GM12872 (cell line): ENCODE measurements around the gene S100A13.

Experiments used
- TF ChIP-seq, protein P1 (sequence below): IDR thresholded peaks from 3 replicates; pipeline ENCODE4 v1.5.1; 2011; ENCODE audit warnings: low read depth, mild to moderate bottlenecking, low read length, moderate library complexity; ENCODE audit not compliant: insufficient read depth

The S100A13 gene

DNA sequence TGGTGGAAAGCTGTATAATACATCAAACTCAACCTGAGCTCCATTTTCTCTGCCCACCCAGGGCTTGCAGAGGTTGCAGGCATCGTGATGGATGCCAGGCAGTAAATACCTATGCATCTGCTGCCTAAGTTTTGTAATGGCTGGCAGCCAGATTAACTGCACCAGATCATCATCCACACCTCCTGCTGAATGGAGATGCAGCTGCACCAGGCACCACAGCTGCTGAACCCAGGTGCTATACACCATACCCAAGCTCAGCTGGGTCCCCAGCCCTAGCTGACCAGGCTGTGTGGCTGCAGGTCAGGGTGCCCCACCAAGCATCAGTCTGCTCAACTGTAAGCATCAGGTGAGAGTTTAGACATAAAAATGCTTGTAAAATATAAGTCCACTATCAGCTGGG is 24.5 kb upstream of the S100A13 start:
- TF ChIP-seq, protein P1, sequence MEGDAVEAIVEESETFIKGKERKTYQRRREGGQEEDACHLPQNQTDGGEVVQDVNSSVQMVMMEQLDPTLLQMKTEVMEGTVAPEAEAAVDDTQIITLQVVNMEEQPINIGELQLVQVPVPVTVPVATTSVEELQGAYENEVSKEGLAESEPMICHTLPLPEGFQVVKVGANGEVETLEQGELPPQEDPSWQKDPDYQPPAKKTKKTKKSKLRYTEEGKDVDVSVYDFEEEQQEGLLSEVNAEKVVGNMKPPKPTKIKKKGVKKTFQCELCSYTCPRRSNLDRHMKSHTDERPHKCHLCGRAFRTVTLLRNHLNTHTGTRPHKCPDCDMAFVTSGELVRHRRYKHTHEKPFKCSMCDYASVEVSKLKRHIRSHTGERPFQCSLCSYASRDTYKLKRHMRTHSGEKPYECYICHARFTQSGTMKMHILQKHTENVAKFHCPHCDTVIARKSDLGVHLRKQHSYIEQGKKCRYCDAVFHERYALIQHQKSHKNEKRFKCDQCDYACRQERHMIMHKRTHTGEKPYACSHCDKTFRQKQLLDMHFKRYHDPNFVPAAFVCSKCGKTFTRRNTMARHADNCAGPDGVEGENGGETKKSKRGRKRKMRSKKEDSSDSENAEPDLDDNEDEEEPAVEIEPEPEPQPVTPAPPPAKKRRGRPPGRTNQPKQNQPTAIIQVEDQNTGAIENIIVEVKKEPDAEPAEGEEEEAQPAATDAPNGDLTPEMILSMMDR, result no peak

DNA sequence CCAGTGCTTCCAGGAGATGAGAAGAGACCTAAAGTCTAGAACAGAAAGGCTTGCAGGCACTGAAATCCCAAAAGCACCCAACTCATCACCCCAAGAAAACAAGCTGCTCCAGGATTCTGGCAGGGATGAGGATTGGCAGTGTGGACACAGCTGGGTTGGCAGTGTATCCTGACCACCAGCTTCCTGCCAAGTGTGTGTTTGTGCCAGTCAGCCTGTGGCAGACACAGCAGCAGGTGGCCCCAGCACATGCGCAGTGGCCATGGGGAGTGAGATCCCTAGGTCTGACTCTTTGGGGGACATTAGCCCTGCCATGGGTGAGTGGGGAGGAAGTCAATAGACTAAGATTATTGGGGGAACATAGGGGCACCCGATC is 22.5 kb upstream of the S100A13 start:
- TF ChIP-seq, protein P1, result no peak

DNA sequence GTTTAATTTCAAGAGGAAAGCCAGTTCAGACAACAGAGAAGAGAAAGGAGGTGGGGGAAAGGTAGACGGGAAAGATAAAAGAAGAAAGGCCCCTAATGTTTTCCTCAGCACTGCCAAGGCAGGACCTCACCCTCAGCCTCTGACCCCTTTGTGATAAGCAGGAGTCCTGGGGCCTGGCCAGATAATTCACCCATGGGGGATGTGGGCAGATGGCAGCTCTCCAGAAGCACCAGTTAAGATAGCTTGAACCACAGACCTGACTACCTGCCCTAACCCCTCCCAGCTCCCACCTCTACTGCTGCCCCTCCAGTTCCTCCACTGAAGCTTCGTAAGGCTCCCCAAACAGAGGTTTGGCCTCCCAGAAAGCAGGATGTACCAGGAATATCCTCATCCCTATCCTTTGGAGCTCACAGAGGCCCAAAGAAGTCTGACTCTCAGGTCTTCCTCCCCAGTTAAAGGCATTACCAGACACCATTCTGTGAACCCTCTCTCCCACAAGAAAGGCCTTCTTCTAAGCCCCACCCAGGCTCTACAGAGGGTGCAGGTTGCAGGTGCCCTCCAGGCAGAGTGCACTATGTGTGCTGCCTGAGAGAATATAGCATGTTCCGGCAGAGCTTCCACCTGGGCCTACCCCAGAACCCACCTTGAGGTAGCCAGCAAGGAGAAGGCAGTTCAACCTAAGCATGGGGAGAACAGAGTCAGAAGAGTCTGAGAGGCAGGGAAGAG is 22.0 kb upstream of the S100A13 start:
- TF ChIP-seq, protein P1, result no peak

- TF ChIP-seq, protein P1, result no peak
Observed at GRCh38 chr1:153648000-153648643, 20.8 kb upstream of the S100A13 start.

- TF ChIP-seq, protein P1, result no peak
Observed at GRCh38 chr1:153647346-153647714, 20.0 kb upstream of the S100A13 start.

DNA sequence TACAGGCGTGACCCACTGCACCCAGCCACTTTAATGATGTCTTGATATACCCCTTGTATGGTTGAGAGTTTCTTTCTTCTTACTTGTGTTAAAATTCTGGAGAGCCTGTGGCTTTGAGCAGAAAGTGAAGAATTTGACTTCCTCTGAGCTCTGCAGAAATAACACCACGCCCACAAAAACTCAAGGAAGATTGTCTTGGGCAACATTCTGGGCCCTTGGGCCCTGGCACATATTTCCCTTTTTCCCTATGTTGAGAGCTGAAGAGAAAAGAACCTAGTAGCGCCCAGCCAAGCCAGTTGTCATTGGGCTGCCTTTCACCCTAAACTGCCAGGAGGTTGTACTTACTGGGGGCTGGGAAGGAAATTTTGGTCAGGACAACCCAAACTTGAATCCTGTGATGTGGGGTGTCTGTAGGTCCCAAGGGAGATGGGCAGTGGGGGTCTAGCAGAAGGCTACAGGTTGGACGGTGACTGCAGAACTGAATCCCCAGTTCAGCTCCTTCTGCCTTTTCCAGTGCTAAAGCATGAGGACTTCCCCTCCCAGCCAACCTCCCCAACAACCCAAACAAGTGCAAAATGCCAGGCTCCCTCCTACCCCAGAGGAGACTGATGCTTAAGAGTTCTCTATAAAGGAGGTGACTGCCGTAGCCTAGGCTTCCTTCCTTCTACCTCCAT is 19.5 kb upstream of the S100A13 start:
- TF ChIP-seq, protein P1, result no peak

GRCh38 chr1:153643816-153644215 is 16.5 kb upstream of the S100A13 start:
- TF ChIP-seq, protein P1, result no peak
